Measurements from ENCODE around the gene TMEM106B.

The TMEM106B gene

DNA sequence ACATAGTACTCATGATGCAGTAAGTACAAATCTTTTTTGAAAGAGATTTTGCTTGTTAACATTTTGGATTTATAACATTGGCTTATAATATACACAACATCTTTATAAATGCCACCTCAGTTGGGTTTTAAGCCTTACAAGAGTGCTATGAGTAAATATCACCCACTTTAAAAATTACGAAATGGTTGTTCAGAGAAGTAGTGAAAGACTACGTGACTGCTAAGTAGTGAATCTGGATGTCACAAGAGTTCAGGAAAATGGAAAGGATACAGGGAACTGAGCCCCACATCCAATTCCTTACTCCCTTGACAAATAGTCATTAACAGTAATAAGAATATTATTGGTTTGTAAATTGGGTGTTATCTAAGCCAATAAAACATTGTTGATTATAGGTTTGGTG lies 20.0 kb downstream of the TMEM106B start:
- TF ChIP-seq SIN3A (IDR thresholded peaks at IDR 0.05; ENCODE audit: borderline replicate concordance, insufficient read depth, low read length), result no peak

- no peak for TF ChIP-seq TAF1 (IDR thresholded peaks at IDR 0.05; ENCODE audit: borderline replicate concordance, insufficient read depth, low read length)
- TF ChIP-seq FOXP2 (optimal IDR thresholded peaks at IDR 0.05; ENCODE audit: borderline replicate concordance, extremely low read depth, extremely low read length, insufficient read depth), result no peak
- TF ChIP-seq, protein P1, sequence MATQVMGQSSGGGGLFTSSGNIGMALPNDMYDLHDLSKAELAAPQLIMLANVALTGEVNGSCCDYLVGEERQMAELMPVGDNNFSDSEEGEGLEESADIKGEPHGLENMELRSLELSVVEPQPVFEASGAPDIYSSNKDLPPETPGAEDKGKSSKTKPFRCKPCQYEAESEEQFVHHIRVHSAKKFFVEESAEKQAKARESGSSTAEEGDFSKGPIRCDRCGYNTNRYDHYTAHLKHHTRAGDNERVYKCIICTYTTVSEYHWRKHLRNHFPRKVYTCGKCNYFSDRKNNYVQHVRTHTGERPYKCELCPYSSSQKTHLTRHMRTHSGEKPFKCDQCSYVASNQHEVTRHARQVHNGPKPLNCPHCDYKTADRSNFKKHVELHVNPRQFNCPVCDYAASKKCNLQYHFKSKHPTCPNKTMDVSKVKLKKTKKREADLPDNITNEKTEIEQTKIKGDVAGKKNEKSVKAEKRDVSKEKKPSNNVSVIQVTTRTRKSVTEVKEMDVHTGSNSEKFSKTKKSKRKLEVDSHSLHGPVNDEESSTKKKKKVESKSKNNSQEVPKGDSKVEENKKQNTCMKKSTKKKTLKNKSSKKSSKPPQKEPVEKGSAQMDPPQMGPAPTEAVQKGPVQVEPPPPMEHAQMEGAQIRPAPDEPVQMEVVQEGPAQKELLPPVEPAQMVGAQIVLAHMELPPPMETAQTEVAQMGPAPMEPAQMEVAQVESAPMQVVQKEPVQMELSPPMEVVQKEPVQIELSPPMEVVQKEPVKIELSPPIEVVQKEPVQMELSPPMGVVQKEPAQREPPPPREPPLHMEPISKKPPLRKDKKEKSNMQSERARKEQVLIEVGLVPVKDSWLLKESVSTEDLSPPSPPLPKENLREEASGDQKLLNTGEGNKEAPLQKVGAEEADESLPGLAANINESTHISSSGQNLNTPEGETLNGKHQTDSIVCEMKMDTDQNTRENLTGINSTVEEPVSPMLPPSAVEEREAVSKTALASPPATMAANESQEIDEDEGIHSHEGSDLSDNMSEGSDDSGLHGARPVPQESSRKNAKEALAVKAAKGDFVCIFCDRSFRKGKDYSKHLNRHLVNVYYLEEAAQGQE (IDR thresholded peaks at IDR 0.05; ENCODE audit: insufficient read depth in 1 of 2, low read depth in 2 of 2, low read length in 2 of 2), result no peak
- TF ChIP-seq SIN3A (IDR thresholded peaks at IDR 0.05; ENCODE audit: borderline replicate concordance, insufficient read depth, low read length), result no peak
- TF ChIP-seq POLR2AphosphoS5 (IDR thresholded peaks at IDR 0.05; ENCODE audit: low read depth, low read length), result no peak
Observed at GRCh38 chr7:12233175-12233574, 22.1 kb downstream of the TMEM106B start.

- TF ChIP-seq TAF1 (IDR thresholded peaks at IDR 0.05; ENCODE audit: borderline replicate concordance, insufficient read depth, low read length) (no peak), POLR2AphosphoS5 (IDR thresholded peaks at IDR 0.05; ENCODE audit: low read depth, low read length) (no peak), SIN3A (IDR thresholded peaks at IDR 0.05; ENCODE audit: borderline replicate concordance, insufficient read depth, low read length) (no peak), FOXP2 (optimal IDR thresholded peaks at IDR 0.05; ENCODE audit: borderline replicate concordance, extremely low read depth, extremely low read length, insufficient read depth) (no peak)
- TF ChIP-seq, protein P1 (IDR thresholded peaks at IDR 0.05; ENCODE audit: insufficient read depth in 1 of 2, low read depth in 2 of 2, low read length in 2 of 2), result no peak
Observed at GRCh38 chr7:12234334-12234865, 23.3 kb downstream of the TMEM106B start.

- no peak for TF ChIP-seq TAF1 (IDR thresholded peaks at IDR 0.05; ENCODE audit: borderline replicate concordance, insufficient read depth, low read length)
- TF ChIP-seq, protein P1 (IDR thresholded peaks at IDR 0.05; ENCODE audit: insufficient read depth in 1 of 2, low read depth in 2 of 2, low read length in 2 of 2), result no peak
- TF ChIP-seq SIN3A (IDR thresholded peaks at IDR 0.05; ENCODE audit: borderline replicate concordance, insufficient read depth, low read length), result no peak
- TF ChIP-seq POLR2AphosphoS5 (IDR thresholded peaks at IDR 0.05; ENCODE audit: low read depth, low read length), result no peak
- no peak for TF ChIP-seq FOXP2 (optimal IDR thresholded peaks at IDR 0.05; ENCODE audit: borderline replicate concordance, extremely low read depth, extremely low read length, insufficient read depth)
Observed at GRCh38 chr7:12235970-12236369, 24.9 kb downstream of the TMEM106B start.

GRCh38 chr7:12237007-12237406 lies 25.9 kb downstream of the TMEM106B start:
- TF ChIP-seq POLR2AphosphoS5 (IDR thresholded peaks at IDR 0.05; ENCODE audit: low read depth, low read length) (no peak), SIN3A (IDR thresholded peaks at IDR 0.05; ENCODE audit: borderline replicate concordance, insufficient read depth, low read length) (no peak), FOXP2 (optimal IDR thresholded peaks at IDR 0.05; ENCODE audit: borderline replicate concordance, extremely low read depth, extremely low read length, insufficient read depth) (no peak), TAF1 (IDR thresholded peaks at IDR 0.05; ENCODE audit: borderline replicate concordance, insufficient read depth, low read length) (no peak)
- TF ChIP-seq, protein P1 (IDR thresholded peaks at IDR 0.05; ENCODE audit: insufficient read depth in 1 of 2, low read depth in 2 of 2, low read length in 2 of 2), result no peak

All from PFSK-1 (cell line).